ENCODE data around the gene CDKN3. TPM values are rescaled to one million over a fixed set of nuclear protein-coding genes. Genes with fewer than 3 reads are reported as not detected.
"Not testable (repeated sequence)": the region's sequence is repeated elsewhere in the genome, so short reads cannot be mapped to it uniquely, and the experiment has no call there.

CDKN3 gene
- total RNA-seq, 2 experiments from 2014 or later: 76.3 to 79.6 TPM

- Mint-ChIP-seq H3K36me3 (ENCODE audit: low read depth) (no peaks in the 10 kb centered on the region), H3K27ac (no peak overlapping the region), H3K4me3 (no peak overlapping the region), H3K9me3 (no peaks in the 10 kb centered on the region), H3K4me1 (no peaks in the 10 kb centered on the region), H3K27me3 (peaks cover 44% of the 10 kb centered on the region)
- ChIA-PET CTCF (no interaction called here), POLR2A (no interaction called here)
- DNase-seq: no peak
These were observed 36.1 kb upstream of the CDKN3 start for GRCh38 chr14:54360667-54361066.

GRCh38 chr14:54362089-54362504 lies 34.7 kb upstream of the CDKN3 start:
- POLR2A ChIA-PET: no interaction called here
- Mint-ChIP-seq H3K4me3 (no peak overlapping the region), H3K9me3 (no peaks in the 10 kb centered on the region), H3K27ac (no peak overlapping the region), H3K4me1 (no peaks in the 10 kb centered on the region), H3K27me3 (peaks cover 46% of the 10 kb centered on the region), H3K36me3 (ENCODE audit: low read depth) (no peaks in the 10 kb centered on the region)
- CTCF ChIA-PET: interaction anchor here (1.0 kb wide), 1 partner anchor 131 kb away, joined by 4 read pairs; no protein-coding TSS in a partner anchor
- DNase-seq: no peak

GRCh38 chr14:54362759-54363437 lies 33.9 kb upstream of the CDKN3 start:
- no peaks in the 10 kb centered on the region for H3K36me3 Mint-ChIP-seq (ENCODE audit: low read depth)
- no peaks in the 10 kb centered on the region for H3K4me1 Mint-ChIP-seq
- DNase-seq: no peak
- H3K4me3 Mint-ChIP-seq: no peak overlapping the region
- CTCF ChIA-PET: interaction anchor here (1.0 kb wide), 1 partner anchor 130 kb away, joined by 4 read pairs; no protein-coding TSS in a partner anchor
- H3K27me3 Mint-ChIP-seq: peaks cover 44% of the 10 kb centered on the region
- no peaks in the 10 kb centered on the region for H3K9me3 Mint-ChIP-seq
- POLR2A ChIA-PET: no interaction called here
- no peak overlapping the region for H3K27ac Mint-ChIP-seq

- no peaks in the 10 kb centered on the region for H3K9me3 Mint-ChIP-seq
- no peaks in the 10 kb centered on the region for H3K4me1 Mint-ChIP-seq
- no peak for DNase-seq
- no peak overlapping the region for H3K27ac Mint-ChIP-seq
- H3K4me3 Mint-ChIP-seq: no peak overlapping the region
- no peaks in the 10 kb centered on the region for H3K36me3 Mint-ChIP-seq (ENCODE audit: low read depth)
- POLR2A ChIA-PET: no interaction called here
- CTCF ChIA-PET: no interaction called here
- peaks cover 28% of the 10 kb centered on the region for H3K27me3 Mint-ChIP-seq
These were observed 32.0 kb upstream of the CDKN3 start for GRCh38 chr14:54364555-54365415.

DNA sequence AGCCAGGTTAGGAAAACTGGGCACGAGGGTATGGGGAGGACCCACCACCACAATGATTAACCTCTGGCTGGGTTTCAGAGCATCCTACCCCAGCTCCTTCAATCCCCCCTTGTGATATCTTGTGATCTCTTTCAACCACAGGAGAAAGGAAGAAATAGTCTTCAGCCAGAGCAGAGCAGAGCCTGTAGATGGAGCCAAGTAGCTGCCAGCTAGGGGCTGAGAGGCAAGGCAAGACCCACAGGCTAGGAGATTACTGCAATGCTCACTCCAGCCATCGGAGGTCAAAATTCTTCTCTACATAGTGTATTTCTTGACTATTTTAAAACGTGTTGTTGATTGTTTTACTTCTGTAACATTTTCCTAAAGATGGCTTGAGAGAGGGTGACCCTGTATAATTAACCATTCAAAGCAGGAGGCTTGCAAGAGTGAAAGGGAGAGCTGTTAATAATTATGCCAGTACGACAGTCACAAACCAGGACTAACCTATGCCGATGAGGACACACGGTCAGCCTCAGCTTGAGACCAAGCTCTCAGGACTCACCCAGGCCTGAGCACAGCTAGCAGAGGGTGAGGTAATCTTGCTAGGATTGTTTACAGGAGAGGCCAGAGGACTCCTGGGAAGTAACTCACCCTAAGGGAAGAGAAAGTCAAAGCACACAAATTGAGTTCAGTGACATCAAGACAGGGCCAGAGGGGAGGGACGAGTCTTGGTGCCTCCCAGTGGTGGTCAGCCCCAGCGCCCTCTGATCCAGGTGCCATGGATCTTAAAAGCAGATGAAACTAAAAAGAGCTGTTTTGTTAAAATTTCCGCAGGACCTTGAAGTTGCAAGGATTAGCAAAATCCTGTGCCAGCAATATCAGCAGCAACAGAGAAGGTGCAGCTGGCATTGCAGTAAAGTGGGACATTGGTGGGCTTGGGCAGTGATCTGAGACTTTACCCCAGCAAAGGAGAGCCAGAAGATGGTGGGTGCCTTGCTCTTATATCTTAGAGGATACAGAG lies 29.8 kb upstream of the CDKN3 start:
- Mint-ChIP-seq H3K36me3 (ENCODE audit: low read depth) (no peaks in the 10 kb centered on the region), H3K27me3 (peaks cover 19% of the 10 kb centered on the region), H3K4me1 (peaks cover 3% of the 10 kb centered on the region), H3K27ac (no peak overlapping the region), H3K9me3 (no peaks in the 10 kb centered on the region), H3K4me3 (no peak overlapping the region)
- ChIA-PET CTCF (no interaction called here), POLR2A (no interaction called here)
- no peak for DNase-seq

GRCh38 chr14:54368291-54368690 lies 28.5 kb upstream of the CDKN3 start:
- Mint-ChIP-seq H3K4me3 (no peak overlapping the region), H3K27ac (no peak overlapping the region), H3K27me3 (peaks cover 11% of the 10 kb centered on the region), H3K36me3 (ENCODE audit: low read depth) (no peaks in the 10 kb centered on the region), H3K4me1 (peaks cover 3% of the 10 kb centered on the region), H3K9me3 (no peaks in the 10 kb centered on the region)
- CTCF ChIA-PET: no interaction called here
- DNase-seq: no peak
- POLR2A ChIA-PET: no interaction called here

DNA sequence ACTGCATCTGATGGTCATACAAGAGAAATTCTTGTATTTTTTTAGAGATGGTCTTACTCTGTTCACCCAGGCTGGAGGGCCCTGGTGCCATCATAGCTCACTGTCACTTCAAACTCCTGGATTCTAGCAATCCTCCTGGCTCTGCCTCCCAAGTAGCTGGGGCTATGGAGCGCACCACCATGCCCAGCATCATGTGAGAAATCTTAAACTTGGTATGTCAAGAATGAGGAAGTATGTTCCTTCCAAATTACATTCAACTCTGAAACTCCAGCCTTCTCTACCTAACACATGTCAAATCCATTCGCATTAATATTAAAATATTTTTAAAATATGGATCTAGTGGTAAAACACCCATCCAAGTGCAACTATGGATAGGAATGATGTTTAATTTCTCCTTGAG lies 27.5 kb upstream of the CDKN3 start:
- ChIA-PET POLR2A (no interaction called here), CTCF (no interaction called here)
- Mint-ChIP-seq H3K27me3 (peaks cover 11% of the 10 kb centered on the region), H3K4me1 (peaks cover 3% of the 10 kb centered on the region), H3K36me3 (ENCODE audit: low read depth) (no peaks in the 10 kb centered on the region), H3K27ac (no peak overlapping the region), H3K9me3 (no peaks in the 10 kb centered on the region), H3K4me3 (no peak overlapping the region)
- no peak for DNase-seq

DNA sequence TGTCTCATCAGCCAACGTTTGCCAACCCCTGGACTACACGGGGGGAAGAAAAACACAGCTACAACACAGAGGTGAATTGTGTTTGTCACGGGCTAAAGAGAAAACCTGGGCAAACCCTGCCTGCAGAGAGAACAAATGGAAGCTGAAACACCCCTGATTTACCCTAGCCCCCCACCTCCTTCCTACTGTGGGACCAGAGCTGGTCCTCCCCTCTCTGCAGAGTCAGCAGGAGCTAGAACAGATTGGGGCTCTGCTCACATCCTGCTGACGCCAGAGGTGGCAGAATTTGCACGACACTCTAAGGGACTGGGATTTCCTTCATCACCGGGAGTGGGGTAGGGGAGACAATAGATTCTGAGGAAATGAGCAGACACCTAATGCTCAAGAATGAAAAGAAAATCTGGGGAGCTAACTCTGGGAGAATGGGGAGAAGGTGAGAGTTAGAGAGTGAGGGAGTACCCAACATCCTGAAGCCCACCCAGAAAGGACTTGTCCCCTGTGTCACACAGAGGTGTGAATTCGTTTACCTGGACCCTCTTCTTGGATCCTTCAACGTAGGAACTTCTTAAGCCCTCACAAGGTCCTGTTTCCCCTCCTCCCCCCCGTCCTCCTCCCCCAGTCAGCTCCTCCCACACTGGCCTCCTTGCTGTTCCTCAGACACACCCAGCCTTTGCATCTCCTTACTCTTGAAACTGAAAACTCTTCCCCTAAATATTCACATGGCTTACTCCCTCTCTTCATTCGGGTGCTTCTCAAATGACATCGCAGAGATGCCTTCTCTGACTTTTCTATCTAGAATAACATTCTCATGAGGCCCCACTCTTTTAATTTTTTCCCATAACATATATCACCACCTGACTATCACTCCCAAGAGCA lies 26.2 kb upstream of the CDKN3 start:
- no peak for DNase-seq
- Mint-ChIP-seq H3K36me3 (ENCODE audit: low read depth) (no peaks in the 10 kb centered on the region), H3K4me1 (peaks cover 3% of the 10 kb centered on the region), H3K27ac (no peak overlapping the region), H3K27me3 (peaks cover 14% of the 10 kb centered on the region), H3K4me3 (no peak overlapping the region), H3K9me3 (no peaks in the 10 kb centered on the region)
- POLR2A ChIA-PET: interaction anchor here (0.7 kb wide), 1 partner anchor 26 kb away, joined by 4 read pairs; the partner anchor contains the start of gene CDKN3
- CTCF ChIA-PET: no interaction called here

DNA sequence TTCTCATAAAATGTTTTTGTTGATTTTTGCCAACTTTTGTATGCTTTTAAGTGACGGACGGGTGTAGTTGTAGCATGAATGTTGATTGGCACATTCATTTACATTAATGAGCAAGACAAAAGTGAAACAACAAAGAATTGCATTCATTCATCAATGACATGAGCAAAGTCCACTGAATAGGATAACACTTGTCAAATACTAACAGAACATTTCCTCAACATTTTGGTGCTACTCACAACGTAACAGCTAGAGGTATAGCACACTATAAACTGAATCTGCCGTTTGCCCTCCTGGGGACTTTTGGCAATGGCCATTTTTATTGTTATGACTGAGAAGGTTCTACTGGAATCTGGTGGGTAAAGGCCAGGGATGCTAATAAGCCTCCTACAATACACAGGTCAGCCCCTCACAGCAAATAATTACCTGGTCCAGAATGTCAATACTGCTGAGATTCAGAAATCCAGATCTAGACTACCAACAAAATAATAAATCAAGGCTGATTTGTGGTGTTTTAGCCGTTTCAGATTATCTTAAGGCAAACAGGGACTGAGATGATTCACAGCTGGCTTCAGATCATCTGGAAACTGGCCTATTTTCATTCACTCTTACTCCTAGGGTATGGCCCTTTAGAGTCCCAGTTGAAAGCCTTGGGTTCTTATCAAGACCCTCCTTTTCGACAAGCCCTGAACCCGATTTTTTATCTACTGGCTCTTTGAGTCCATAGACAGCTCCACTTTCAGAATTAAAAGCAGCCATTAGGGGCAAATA lies 22.5 kb upstream of the CDKN3 start:
- no peak overlapping the region for H3K27ac Mint-ChIP-seq
- CTCF ChIA-PET: no interaction called here
- no peak overlapping the region for H3K4me3 Mint-ChIP-seq
- no peaks in the 10 kb centered on the region for H3K9me3 Mint-ChIP-seq
- POLR2A ChIA-PET: no interaction called here
- H3K27me3 Mint-ChIP-seq: peaks cover 13% of the 10 kb centered on the region
- H3K4me1 Mint-ChIP-seq: peaks cover 3% of the 10 kb centered on the region
- no peaks in the 10 kb centered on the region for H3K36me3 Mint-ChIP-seq (ENCODE audit: low read depth)
- DNase-seq: no peak

- Mint-ChIP-seq H3K9me3 (no peaks in the 10 kb centered on the region), H3K36me3 (ENCODE audit: low read depth) (no peaks in the 10 kb centered on the region), H3K4me3 (no peak overlapping the region), H3K4me1 (no peaks in the 10 kb centered on the region), H3K27me3 (peaks cover 26% of the 10 kb centered on the region), H3K27ac (no peak overlapping the region)
- ChIA-PET POLR2A (no interaction called here), CTCF (interaction anchor here (0.8 kb wide), 1 partner anchor 158 kb away, joined by 3 read pairs; no protein-coding TSS in a partner anchor)
- DNase-seq: no peak
These were observed 19.3 kb upstream of the CDKN3 start for GRCh38 chr14:54377501-54377900.

GRCh38 chr14:54378893-54379292 lies 17.9 kb upstream of the CDKN3 start:
- H3K4me1 Mint-ChIP-seq; H3K36me3 Mint-ChIP-seq (ENCODE audit: low read depth); POLR2A ChIA-PET; H3K9me3 Mint-ChIP-seq; H3K4me3 Mint-ChIP-seq; H3K27ac Mint-ChIP-seq; DNase-seq: not testable (repeated sequence)
- peaks cover 26% of the 10 kb centered on the region for H3K27me3 Mint-ChIP-seq
- CTCF ChIA-PET: interaction anchor here (1.9 kb wide), 1 partner anchor 9 kb away, joined by 4 read pairs; no protein-coding TSS in a partner anchor

- H3K4me3 Mint-ChIP-seq; DNase-seq; H3K4me1 Mint-ChIP-seq; H3K36me3 Mint-ChIP-seq (ENCODE audit: low read depth); POLR2A ChIA-PET; H3K9me3 Mint-ChIP-seq; H3K27ac Mint-ChIP-seq: not testable (repeated sequence)
- CTCF ChIA-PET: interaction anchor here (1.9 kb wide), 1 partner anchor 8 kb away, joined by 4 read pairs; no protein-coding TSS in a partner anchor
- H3K27me3 Mint-ChIP-seq: peaks cover 23% of the 10 kb centered on the region
These were observed 16.2 kb upstream of the CDKN3 start for GRCh38 chr14:54380558-54380957.

All from activated CD4-positive, alpha-beta memory T cell treated with anti-CD3 and anti-CD28 coated beads, Interleukin-2, amount 10 ng/mL, durations not matched to agents 7 days and 5 days (primary cell).